Prostate gland (tissue), 2 donors: ENCODE measurements around the gene PPY.

Source experiments
- CTCF ChIP-seq, 4 experiments: fragments of 200-600 bp in 2 of 4; fragments of 450-650 bp in 2 of 4; sonication (generic) in 2 of 4; IDR thresholded peaks; 1 replicate in 3 of 4; 2 replicates in 1 of 4; pipeline ENCODE4 v1.5.1; 2016 to 2019; ENCODE audit warnings: antibody characterized with exemption in 4 of 4, mild to moderate bottlenecking in 2 of 4, moderate library complexity in 2 of 4
- POLR2A ChIP-seq: fragments of 450-650 bp; IDR thresholded peaks from one replicate; pipeline ENCODE4 v1.6.1; 2016; ENCODE audit warnings: antibody characterized with exemption, mild to moderate bottlenecking

GRCh38 chr17:43983515-43984411 lies 41.5 kb upstream of the PPY start:
- TF ChIP-seq POLR2A, result no peak
- no peak for TF ChIP-seq CTCF (IDR thresholded peaks at IDR 0.05)
